Activated CD8-positive, alpha-beta memory T cell treated with anti-CD3 and anti-CD28 coated beads for 48 hours (primary cell): Measurements from ENCODE around the gene LSM14B.
"Not testable (repeated sequence)": the region's sequence is repeated elsewhere in the genome, so short reads cannot be mapped to it uniquely, and the experiment has no call there.

ENCODE experiments used
- DNase-seq, 3 experiments: peaks; one replicate each; pipeline ENCODE4 v3.0.0-alpha.2; 2020; ENCODE audit warnings: low read depth in 2 of 3, low spot score in 2 of 3

The LSM14B gene

GRCh38 chr20:62121776-62122653 is at the start of gene LSM14B:
Gene LSM14B (plus strand): TSS chr20:62122475. CDS start chr20:62122667, 192 bp downstream.
- peak; percentile 98 for DNase-seq

GRCh38 chr20:62073323-62073722 is 49.0 kb upstream of the LSM14B start:
- DNase-seq: no peak

GRCh38 chr20:62079166-62079565 is 43.1 kb upstream of the LSM14B start:
- no peak for DNase-seq

GRCh38 chr20:62080249-62080990 is 41.9 kb upstream of the LSM14B start:
- DNase-seq: no peak

- no peak for DNase-seq
These were observed 39.0 kb upstream of the LSM14B start for GRCh38 chr20:62083312-62083711.

- not testable (repeated sequence) for DNase-seq
These were observed 38.1 kb upstream of the LSM14B start for GRCh38 chr20:62084224-62084623.

- DNase-seq: no peak
These were observed 37.1 kb upstream of the LSM14B start for GRCh38 chr20:62085206-62085605.

GRCh38 chr20:62087227-62087626 is 35.0 kb upstream of the LSM14B start:
- DNase-seq: no peak

- no peak for DNase-seq
These were observed 34.6 kb upstream of the LSM14B start for GRCh38 chr20:62087632-62088031.

GRCh38 chr20:62088258-62089127 is 33.8 kb upstream of the LSM14B start:
- DNase-seq: no peak

GRCh38 chr20:62089393-62089792 is 32.9 kb upstream of the LSM14B start:
- DNase-seq: no peak

GRCh38 chr20:62096421-62097380 is 25.6 kb upstream of the LSM14B start:
- no peak for DNase-seq

- no peak for DNase-seq
These were observed 24.3 kb upstream of the LSM14B start for GRCh38 chr20:62097881-62098407.

GRCh38 chr20:62101078-62101477 is 21.2 kb upstream of the LSM14B start:
- no peak for DNase-seq

GRCh38 chr20:62103508-62104233 is 18.6 kb upstream of the LSM14B start:
- DNase-seq: no peak

- DNase-seq: no peak
These were observed 18.0 kb upstream of the LSM14B start for GRCh38 chr20:62104234-62104789.

- DNase-seq: no peak
These were observed 17.4 kb upstream of the LSM14B start for GRCh38 chr20:62104791-62105345.

GRCh38 chr20:62105592-62105991 is 16.7 kb upstream of the LSM14B start:
- DNase-seq: no peak

GRCh38 chr20:62111148-62111547 is 11.1 kb upstream of the LSM14B start:
- DNase-seq: no peak
